K562 (cell line): ENCODE data around the gene MALAT1. TPM values are rescaled to one million over a fixed set of nuclear protein-coding genes. Genes with fewer than 3 reads are reported as not detected.

Experiments
- BDP1 ChIP-seq: IDR thresholded peaks from 3 replicates; pipeline ENCODE4 v1.6.1; 2011; ENCODE audit not compliant: insufficient read length, insufficient read depth
- BMI1 ChIP-seq: fragments of 150-350 bp; IDR thresholded peaks from 2 replicates; pipeline ENCODE4 v1.6.1; 2014; ENCODE audit warnings: low read length
- CCAR2 ChIP-seq: fragments of 200-400 bp; formaldehyde crosslinking; IDR thresholded peaks from 2 replicates; pipeline ENCODE4 v1.6.1; 2017; ENCODE audit warnings: mild to moderate bottlenecking, low read depth, low read length
- CGGBP1 ChIP-seq: fragments of 250-450 bp; sonication (Bioruptor Pico); IDR thresholded peaks from 2 replicates; pipeline ENCODE4 v1.9.0; 2021; ENCODE audit warnings: mild to moderate bottlenecking
- E2F3 ChIP-seq: fragments of 250-450 bp; sonication (Bioruptor Pico); IDR thresholded peaks from 2 replicates; pipeline ENCODE4 v1.4.0; 2020; ENCODE audit warnings: mild to moderate bottlenecking
- ETS1 ChIP-seq: conservative IDR thresholded peaks from 2 replicates; pipeline ENCODE4 v1.6.1; 2011; ENCODE audit warnings: low read depth, mild to moderate bottlenecking, low read length; ENCODE audit not compliant: control insufficient read depth
- EWSR1 ChIP-seq: fragments of 450-650 bp; IDR thresholded peaks from 2 replicates; pipeline ENCODE4 v1.6.1; 2018; ENCODE audit warnings: borderline replicate concordance, mild to moderate bottlenecking, low read depth, moderate library complexity; ENCODE audit not compliant: partially characterized antibody
- HDAC3 ChIP-seq: fragments of 450-650 bp; IDR thresholded peaks from 2 replicates; pipeline ENCODE4 v1.6.1; 2018; ENCODE audit warnings: borderline replicate concordance, mild to moderate bottlenecking, moderate library complexity; ENCODE audit not compliant: partially characterized antibody
- PHB ChIP-seq: fragments of 250-450 bp; sonication (Bioruptor Pico); IDR thresholded peaks from 2 replicates; pipeline ENCODE4 v1.5.0; 2021
- RBM39 ChIP-seq: fragments of 200-400 bp; formaldehyde crosslinking; optimal IDR thresholded peaks from 2 replicates; pipeline ENCODE3; 2018; ENCODE audit warnings: low read depth, low read length
- SAFB ChIP-seq: fragments of 200-400 bp; formaldehyde crosslinking; IDR thresholded peaks from 2 replicates; pipeline ENCODE4 v1.6.1; 2017; ENCODE audit warnings: low read depth, low read length, borderline replicate concordance
- SAP30 ChIP-seq: fragments of 200-600 bp; sonication (generic); IDR thresholded peaks from 2 replicates; pipeline ENCODE4 v1.6.1; 2012; ENCODE audit warnings: borderline replicate concordance, low read depth, mild to moderate bottlenecking, moderate library complexity, low read length, control low read depth, inconsistent platforms; ENCODE audit not compliant: insufficient read depth, poor library complexity, severe bottlenecking
- TCFL5 ChIP-seq: fragments of 250-450 bp; sonication (Bioruptor Pico); conservative IDR thresholded peaks from 2 replicates; pipeline ENCODE4 v1.6.1; 2021; ENCODE audit warnings: mild to moderate bottlenecking, moderate library complexity, matching md5 sums
- TRIM24 ChIP-seq, 2 experiments: fragments of 450-650 bp; IDR thresholded peaks; 2 replicates each; pipeline ENCODE4 v1.6.1; 2016
- ZNF23 ChIP-seq: fragments of 250-450 bp; sonication (Bioruptor Pico); IDR thresholded peaks from 2 replicates; pipeline ENCODE4 v1.4.0; 2020; ENCODE audit warnings: mild to moderate bottlenecking
- ZNF384 ChIP-seq: IDR thresholded peaks from 2 replicates; pipeline ENCODE4 v1.6.1; 2012; ENCODE audit warnings: low read depth, low read length, improper control_type of control experiment
- ZNF699 ChIP-seq: fragments of 250-450 bp; sonication (Bioruptor Pico); IDR thresholded peaks from 2 replicates; pipeline ENCODE4 v1.8.0; 2021; ENCODE audit warnings: mild to moderate bottlenecking, moderate library complexity; ENCODE audit not compliant: insufficient replicate concordance
- ZNF785 ChIP-seq: fragments of 250-450 bp; sonication (Bioruptor Pico); IDR thresholded peaks from 2 replicates; pipeline ENCODE4 v1.4.0; 2020; ENCODE audit warnings: mild to moderate bottlenecking
- polyA plus RNA-seq, 8 experiments: library from polyadenylated mRNA; depleted of rRNA in 4 of 8; stranded (reverse) in 5 of 8; unstranded in 3 of 8; fragments of >200 nt; fragmentation: Nextera tagmentation in 2 of 8; fragmentation: Illumina TruSeq in 1 of 8; extraction: Ambion mirVana in 2 of 8; extraction: Trizol in 1 of 8; gene quantifications; 2 replicates each; pipeline versions ENCODE4 v1.2.1 to v1.2.3, GENCODE V29; 2011 to 2014; ENCODE audit warnings: inconsistent platforms in 1 of 8, missing spikeins in 1 of 8
- total RNA-seq, 7 experiments: library from RNA; depleted of rRNA in 6 of 7; stranded (reverse); fragments of >200 nt in 6 of 7; fragmentation: Illumina TruSeq in 2 of 7; extraction: Trizol in 2 of 7; gene quantifications; 2 replicates each; pipeline versions ENCODE4 v1.2.1 to v1.2.3, GENCODE V29; 2011 to 2021; ENCODE audit warnings: low replicate concordance in 1 of 7
- TF ChIP-seq, protein P1 (sequence below), 2 experiments: fragments of 200-800 bp in 1 of 2; sonication (Bioruptor generic) in 1 of 2; sonication (generic) in 1 of 2; formaldehyde crosslinking in 1 of 2; IDR thresholded peaks in 1 of 2; conservative IDR thresholded peaks in 1 of 2; 2 replicates each; pipeline versions ENCODE4 v1.5.0 to v1.6.1; 2016 to 2020; ENCODE audit warnings: missing compliant biosample characterization in 1 of 2, missing genetic modification characterization in 1 of 2, missing genetic modification reagents in 1 of 2
- TF ChIP-seq, protein P2 (sequence below): sonication (generic); formaldehyde crosslinking; IDR thresholded peaks from 2 replicates; pipeline ENCODE4 v1.9.0; 2022; ENCODE audit warnings: mild to moderate bottlenecking, missing genetic modification reagents

MALAT1 gene
- total and polyA plus RNA-seq, 9 of the 15 experiments (the other 6 are each of a cell fraction or from before 2014, with no cell fraction given): 363 to 8,715 (median 2,351) TPM

DNA sequence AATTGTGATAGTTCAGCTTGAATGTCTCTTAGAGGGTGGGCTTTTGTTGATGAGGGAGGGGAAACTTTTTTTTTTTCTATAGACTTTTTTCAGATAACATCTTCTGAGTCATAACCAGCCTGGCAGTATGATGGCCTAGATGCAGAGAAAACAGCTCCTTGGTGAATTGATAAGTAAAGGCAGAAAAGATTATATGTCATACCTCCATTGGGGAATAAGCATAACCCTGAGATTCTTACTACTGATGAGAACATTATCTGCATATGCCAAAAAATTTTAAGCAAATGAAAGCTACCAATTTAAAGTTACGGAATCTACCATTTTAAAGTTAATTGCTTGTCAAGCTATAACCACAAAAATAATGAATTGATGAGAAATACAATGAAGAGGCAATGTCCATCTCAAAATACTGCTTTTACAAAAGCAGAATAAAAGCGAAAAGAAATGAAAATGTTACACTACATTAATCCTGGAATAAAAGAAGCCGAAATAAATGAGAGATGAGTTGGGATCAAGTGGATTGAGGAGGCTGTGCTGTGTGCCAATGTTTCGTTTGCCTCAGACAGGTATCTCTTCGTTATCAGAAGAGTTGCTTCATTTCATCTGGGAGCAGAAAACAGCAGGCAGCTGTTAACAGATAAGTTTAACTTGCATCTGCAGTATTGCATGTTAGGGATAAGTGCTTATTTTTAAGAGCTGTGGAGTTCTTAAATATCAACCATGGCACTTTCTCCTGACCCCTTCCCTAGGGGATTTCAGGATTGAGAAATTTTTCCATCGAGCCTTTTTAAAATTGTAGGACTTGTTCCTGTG is 3.9 kb downstream of the MALAT1 start (continued):
- peak; percentile 88; the same call in 1 of the 2 replicates for TF ChIP-seq ETS1
- no peak for TF ChIP-seq BDP1
- TF ChIP-seq ZNF699 (CRISPR knock-in tag): no peak
- no peak for TF ChIP-seq TRIM24 (IDR thresholded peaks at IDR 0.05)
- TF ChIP-seq CCAR2: no peak
- no peak; the same call in none of the 2 replicates for TF ChIP-seq ZNF23
- TF ChIP-seq, protein P1, sequence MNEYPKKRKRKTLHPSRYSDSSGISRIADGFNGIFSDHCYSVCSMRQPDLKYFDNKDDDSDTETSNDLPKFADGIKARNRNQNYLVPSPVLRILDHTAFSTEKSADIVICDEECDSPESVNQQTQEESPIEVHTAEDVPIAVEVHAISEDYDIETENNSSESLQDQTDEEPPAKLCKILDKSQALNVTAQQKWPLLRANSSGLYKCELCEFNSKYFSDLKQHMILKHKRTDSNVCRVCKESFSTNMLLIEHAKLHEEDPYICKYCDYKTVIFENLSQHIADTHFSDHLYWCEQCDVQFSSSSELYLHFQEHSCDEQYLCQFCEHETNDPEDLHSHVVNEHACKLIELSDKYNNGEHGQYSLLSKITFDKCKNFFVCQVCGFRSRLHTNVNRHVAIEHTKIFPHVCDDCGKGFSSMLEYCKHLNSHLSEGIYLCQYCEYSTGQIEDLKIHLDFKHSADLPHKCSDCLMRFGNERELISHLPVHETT (CRISPR knock-in tag; conservative IDR thresholded peaks at IDR 0.05 in 1 of 2, IDR thresholded peaks at IDR 0.05 in 1 of 2): peak in 1 of 2 experiments; percentile 32; a peak in 1 of 4 replicates
- peak; percentile 97 for TF ChIP-seq CGGBP1 (CRISPR knock-in tag)
- TF ChIP-seq E2F3 (CRISPR knock-in tag): no peak
- TF ChIP-seq PHB: peak; percentile 55; the same call in 1 of the 2 replicates
- TF ChIP-seq SAFB: no peak
- peak; percentile 83 for TF ChIP-seq ZNF384
- no peak for TF ChIP-seq ZNF785 (CRISPR knock-in tag)
- TF ChIP-seq, protein P2, sequence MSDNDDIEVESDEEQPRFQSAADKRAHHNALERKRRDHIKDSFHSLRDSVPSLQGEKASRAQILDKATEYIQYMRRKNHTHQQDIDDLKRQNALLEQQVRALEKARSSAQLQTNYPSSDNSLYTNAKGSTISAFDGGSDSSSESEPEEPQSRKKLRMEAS (CRISPR knock-in tag): no peak
- TF ChIP-seq EWSR1: peak; percentile 95
- 0 out of 2 replicates have a peak, but pooled peaks have one; percentile 19 for TF ChIP-seq TCFL5 (CRISPR knock-in tag)
- TF ChIP-seq RBM39: peak; percentile 99
- no peak for TF ChIP-seq SAP30
- TF ChIP-seq HDAC3: peak; percentile 70
- TF ChIP-seq BMI1: no peak
